Calu3 (cell line): ENCODE data around the gene LRP8. TPM values are rescaled to one million over a fixed set of nuclear protein-coding genes. Genes with fewer than 3 reads are reported as not detected.

Experiments used
- BruUV-seq: library from RNA; stranded (reverse); fragments of 400-500 nt; replicated peaks from 2 replicates; lab custom pipeline; 2021; lab: Mats Ljungman, UMichigan
- CTCF ChIA-PET: fragments of 300-600 bp; sonication (Branson Sonifier 250); formaldehyde crosslinking; loops from one replicate; lab custom pipeline; 2022; ENCODE audit warnings: antibody characterized with exemption; lab: Charles Lee
- DNase-seq: peaks from one replicate; pipeline ENCODE4 v3.0.0; 2022
- H3K27ac Mint-ChIP-seq: one replicate; pipeline ENCODE4 v1.8.0; 2022; ENCODE audit warnings: mixed read lengths; ENCODE audit not compliant: unreplicated experiment
- H3K27me3 Mint-ChIP-seq: one replicate; pipeline ENCODE4 v1.8.0; 2022; ENCODE audit warnings: mixed read lengths; ENCODE audit not compliant: unreplicated experiment
- H3K36me3 Mint-ChIP-seq: one replicate; pipeline ENCODE4 v1.8.0; 2022; ENCODE audit warnings: mild to moderate bottlenecking, moderate library complexity, mixed read lengths; ENCODE audit not compliant: insufficient read depth, unreplicated experiment
- H3K4me1 Mint-ChIP-seq: one replicate; pipeline ENCODE4 v1.8.0; 2022; ENCODE audit warnings: mild to moderate bottlenecking, low read depth, mixed read lengths; ENCODE audit not compliant: unreplicated experiment
- H3K4me3 Mint-ChIP-seq: one replicate; pipeline ENCODE4 v1.8.0; 2022; ENCODE audit warnings: mild to moderate bottlenecking, low read depth, moderate library complexity, mixed read lengths; ENCODE audit not compliant: unreplicated experiment
- H3K9me3 Mint-ChIP-seq: one replicate; pipeline ENCODE4 v1.8.0; 2022; ENCODE audit warnings: low read depth, mixed read lengths; ENCODE audit not compliant: unreplicated experiment
- CTCF ChIP-seq: fragments of 200-600 bp; IDR thresholded peaks from one replicate; pipeline ENCODE4 v1.8.0; 2022; ENCODE audit warnings: antibody characterized with exemption; ENCODE audit not compliant: unreplicated experiment
- intact Hi-C: fragments of 100-400 bp; cut with micrococcal nuclease; formaldehyde crosslinking; loops from one replicate; pipeline ENCODE4 v1.10.0; 2022; ENCODE audit not compliant: unreplicated experiment
- total RNA-seq: library from RNA; stranded (reverse); gene quantifications from 2 replicates; pipeline ENCODE4 v1.2.3, GENCODE V29; 2022

Gene LRP8
- total RNA-seq, 1 experiment from 2014 or later = 104 TPM

GRCh38 chr1:53218201-53218600, 109.7 kb downstream of the LRP8 start:
- no peak overlapping the region for H3K27ac Mint-ChIP-seq
- DNase-seq = no peak
- no TSS peak for BruUV-seq
- peaks cover 31% of the 10 kb centered on the region for H3K36me3 Mint-ChIP-seq
- TF ChIP-seq CTCF = no peak
- intact Hi-C loops = no loop called here
- no peaks in the 10 kb centered on the region for H3K27me3 Mint-ChIP-seq
- peak overlapping the region; percentile 14 for H3K4me3 Mint-ChIP-seq
- no peaks in the 10 kb centered on the region for H3K9me3 Mint-ChIP-seq
- CTCF ChIA-PET = no interaction called here
- peaks cover 17% of the 10 kb centered on the region for H3K4me1 Mint-ChIP-seq

- no peak for DNase-seq
- intact Hi-C loops = no loop called here
- Mint-ChIP-seq H3K27me3 (no peaks in the 10 kb centered on the region), H3K27ac (no peak overlapping the region), H3K4me3 (no peak overlapping the region), H3K9me3 (no peaks in the 10 kb centered on the region), H3K36me3 (peaks cover 38% of the 10 kb centered on the region), H3K4me1 (peaks cover 6% of the 10 kb centered on the region)
- TF ChIP-seq CTCF = no peak
- BruUV-seq = no TSS peak
- CTCF ChIA-PET = no interaction called here
These were observed 113.4 kb downstream of the LRP8 start for GRCh38 chr1:53214376-53214940.

GRCh38 chr1:53210954-53211353, 116.9 kb downstream of the LRP8 start:
- H3K36me3 Mint-ChIP-seq = peaks cover 46% of the 10 kb centered on the region
- peaks cover 2% of the 10 kb centered on the region for H3K9me3 Mint-ChIP-seq
- no peak for DNase-seq
- TF ChIP-seq CTCF = no peak
- BruUV-seq = no TSS peak
- no peak overlapping the region for H3K4me3 Mint-ChIP-seq
- H3K4me1 Mint-ChIP-seq = no peaks in the 10 kb centered on the region
- no peak overlapping the region for H3K27ac Mint-ChIP-seq
- no peaks in the 10 kb centered on the region for H3K27me3 Mint-ChIP-seq
- CTCF ChIA-PET = no interaction called here
- intact Hi-C loops = no loop called here

GRCh38 chr1:53210352-53210751, 117.5 kb downstream of the LRP8 start:
- TSS peak; percentile 4 for BruUV-seq
- Mint-ChIP-seq H3K4me3 (no peak overlapping the region), H3K27me3 (no peaks in the 10 kb centered on the region), H3K27ac (no peak overlapping the region), H3K36me3 (peaks cover 46% of the 10 kb centered on the region), H3K4me1 (no peaks in the 10 kb centered on the region), H3K9me3 (peaks cover 2% of the 10 kb centered on the region)
- no peak for TF ChIP-seq CTCF
- DNase-seq = no peak
- intact Hi-C loops = no loop called here
- CTCF ChIA-PET = no interaction called here
